Colonic mucosa (tissue), 4 donors: ENCODE measurements around the gene TOMM40L. TPM values are rescaled to one million over a fixed set of nuclear protein-coding genes. Genes with fewer than 3 reads are reported as not detected.
"Not testable (repeated sequence)": the region's sequence is repeated elsewhere in the genome, so short reads cannot be mapped to it uniquely, and the experiment has no call there.

Experiments
- DNase-seq: peaks from one replicate; pipeline ENCODE4 v3.0.0-alpha.2; 2020
- H3K27ac ChIP-seq: fragments of 200-600 bp; one replicate; pipeline ENCODE4 v1.8.0; 2021
- H3K27me3 ChIP-seq: fragments of 200-600 bp; one replicate; pipeline ENCODE4 v1.8.0; 2021
- H3K36me3 ChIP-seq: fragments of 200-600 bp; one replicate; pipeline ENCODE4 v1.8.0; 2021
- H3K4me1 ChIP-seq: fragments of 200-600 bp; one replicate; pipeline ENCODE4 v1.8.0; 2021; ENCODE audit warnings: mild to moderate bottlenecking
- H3K4me3 ChIP-seq: fragments of 200-600 bp; one replicate; pipeline ENCODE4 v1.8.0; 2021
- H3K9ac ChIP-seq, 2 donors: one replicate each; pipeline ENCODE4 v1.7.0; 2013; ENCODE audit warnings: control low read depth in 2 of 2, low read depth in 2 of 2, low read length in 2 of 2
- H3K9me3 ChIP-seq: fragments of 200-600 bp; one replicate; pipeline ENCODE4 v1.8.0; 2021
- intact Hi-C: fragments of 100-400 bp; cut with DNase I; formaldehyde crosslinking; loops from one replicate; pipeline ENCODE4 v1.14.1; 2022
- total RNA-seq, 2 donors: library from RNA; stranded (reverse); fragmentation: NEBNext Ultra II Directional in 1 of 2; extraction: Animal tissue kit (Norgen Biotek cat#: 25700) in 1 of 2; gene quantifications; one replicate each; pipeline ENCODE4 v1.2.1, GENCODE V29; 2021
- TF ChIP-seq, protein P1 (sequence below): fragments of 200-600 bp; IDR thresholded peaks from one replicate; pipeline ENCODE4 v1.8.0; 2022; ENCODE audit warnings: antibody characterized with exemption, mild to moderate bottlenecking
- donor health status: healthy.
- donor health status: DM: no; HTN: no; CAD: no.
- donor health status: DM: no; HTN: no; CAD: no.

TOMM40L gene
- total RNA-seq, 2 donors from 2014 or later: 16.6 to 23.1 TPM

DNA sequence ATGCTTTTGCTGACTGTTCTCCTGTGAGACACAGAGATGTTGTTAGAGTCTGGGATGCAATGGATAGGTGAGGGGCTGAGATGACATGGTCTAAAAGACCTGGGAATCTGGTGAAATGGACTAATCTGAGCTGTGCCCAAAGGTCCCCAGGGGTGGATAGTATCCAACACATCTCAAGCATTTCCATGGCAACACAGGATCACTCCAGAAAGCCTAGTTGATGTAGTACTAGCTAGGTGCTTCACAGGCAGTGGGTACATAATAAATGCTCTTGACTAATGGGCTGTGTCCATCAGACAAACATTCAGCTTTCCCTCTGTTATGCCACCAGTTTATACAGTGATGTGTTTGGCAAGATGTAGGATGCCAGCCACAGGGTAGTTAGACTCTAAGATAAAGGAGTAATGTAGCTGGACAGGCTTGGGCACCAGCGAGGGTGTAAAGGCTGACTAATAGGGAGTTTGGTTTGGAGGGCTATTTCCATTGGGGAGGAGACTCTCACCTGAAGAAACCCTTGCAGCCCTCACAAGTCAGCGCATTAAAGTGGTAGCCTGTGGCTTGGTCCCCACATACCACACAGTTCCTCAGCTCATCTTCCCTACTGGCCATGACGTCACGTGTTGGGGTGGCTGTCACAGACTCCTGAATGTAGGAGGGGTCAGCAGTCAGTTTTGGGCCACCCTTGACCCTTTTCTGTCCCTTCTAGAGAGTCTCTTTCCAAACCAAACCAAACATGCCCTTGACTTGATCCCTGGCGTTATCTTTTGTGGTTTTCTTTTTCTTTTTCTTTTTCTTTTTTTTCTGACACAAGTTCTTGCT, 10.3 kb downstream of the TOMM40L start:
- H3K36me3 ChIP-seq: no peaks in the 10 kb centered on the region

DNA sequence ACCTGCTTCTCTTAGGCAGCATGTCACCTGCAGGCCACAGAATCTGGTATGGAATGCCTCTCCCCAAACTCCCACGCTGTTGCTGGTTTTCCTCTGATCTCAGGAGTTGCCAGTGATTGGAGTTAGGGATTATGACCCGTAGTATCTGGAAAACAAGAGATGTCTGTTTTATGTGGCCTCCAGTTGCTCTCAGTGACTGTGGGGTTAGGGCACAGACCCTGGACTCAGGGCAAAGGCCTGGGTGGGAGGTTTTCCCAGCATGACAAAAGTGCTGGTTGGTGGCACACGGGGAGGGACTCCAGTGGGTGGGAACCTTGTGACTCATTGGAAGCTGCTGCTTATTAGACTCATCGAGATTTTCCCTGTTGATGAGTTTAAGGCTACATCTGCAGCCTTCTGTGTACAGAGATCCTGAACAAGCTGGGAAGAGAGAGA, 12.2 kb downstream of the TOMM40L start, which contains the start of gene NR1I3:
Gene NR1I3 (minus strand): TSS at position 165 of the 435 bp plus-strand sequence. CDS start 1,638 bp downstream, outside the sequence.
- H3K36me3 ChIP-seq: no peaks in the 10 kb centered on the region
- no peaks in the 10 kb centered on the region for H3K4me1 ChIP-seq
- H3K9ac ChIP-seq: no peak within 1 kb of the TSS
- no peak within 1 kb of the TSS for H3K4me3 ChIP-seq
- H3K27ac ChIP-seq: no peak within 1 kb of the TSS
- intact Hi-C loops: no loop called here
- H3K27me3 ChIP-seq: no peaks in the 10 kb centered on the region
- no peaks in the 10 kb centered on the region for H3K9me3 ChIP-seq
- TF ChIP-seq, protein P1, sequence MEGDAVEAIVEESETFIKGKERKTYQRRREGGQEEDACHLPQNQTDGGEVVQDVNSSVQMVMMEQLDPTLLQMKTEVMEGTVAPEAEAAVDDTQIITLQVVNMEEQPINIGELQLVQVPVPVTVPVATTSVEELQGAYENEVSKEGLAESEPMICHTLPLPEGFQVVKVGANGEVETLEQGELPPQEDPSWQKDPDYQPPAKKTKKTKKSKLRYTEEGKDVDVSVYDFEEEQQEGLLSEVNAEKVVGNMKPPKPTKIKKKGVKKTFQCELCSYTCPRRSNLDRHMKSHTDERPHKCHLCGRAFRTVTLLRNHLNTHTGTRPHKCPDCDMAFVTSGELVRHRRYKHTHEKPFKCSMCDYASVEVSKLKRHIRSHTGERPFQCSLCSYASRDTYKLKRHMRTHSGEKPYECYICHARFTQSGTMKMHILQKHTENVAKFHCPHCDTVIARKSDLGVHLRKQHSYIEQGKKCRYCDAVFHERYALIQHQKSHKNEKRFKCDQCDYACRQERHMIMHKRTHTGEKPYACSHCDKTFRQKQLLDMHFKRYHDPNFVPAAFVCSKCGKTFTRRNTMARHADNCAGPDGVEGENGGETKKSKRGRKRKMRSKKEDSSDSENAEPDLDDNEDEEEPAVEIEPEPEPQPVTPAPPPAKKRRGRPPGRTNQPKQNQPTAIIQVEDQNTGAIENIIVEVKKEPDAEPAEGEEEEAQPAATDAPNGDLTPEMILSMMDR: no peak
- DNase-seq: no peak

More for the DNA sequence above, 10.3 kb downstream of the TOMM40L start:
- no peak overlapping the region for H3K9ac ChIP-seq
- no peaks in the 10 kb centered on the region for H3K27me3 ChIP-seq
- no peak overlapping the region for H3K27ac ChIP-seq
- no peaks in the 10 kb centered on the region for H3K4me1 ChIP-seq
- H3K9me3 ChIP-seq: no peaks in the 10 kb centered on the region
- no peak for DNase-seq
- TF ChIP-seq, protein P1: no peak
- H3K4me3 ChIP-seq: no peak overlapping the region
- intact Hi-C loops: no loop called here

- H3K4me3 ChIP-seq: no peak overlapping the region
- H3K36me3 ChIP-seq: no peaks in the 10 kb centered on the region
- no peaks in the 10 kb centered on the region for H3K4me1 ChIP-seq
- H3K27me3 ChIP-seq: no peaks in the 10 kb centered on the region
- no peak overlapping the region for H3K9ac ChIP-seq
- intact Hi-C loops: no loop called here
- TF ChIP-seq, protein P1: no peak
- H3K9me3 ChIP-seq: no peaks in the 10 kb centered on the region
- no peak overlapping the region for H3K27ac ChIP-seq
- DNase-seq: no peak
Observed at GRCh38 chr1:161241682-161242081, 15.8 kb downstream of the TOMM40L start.

DNA sequence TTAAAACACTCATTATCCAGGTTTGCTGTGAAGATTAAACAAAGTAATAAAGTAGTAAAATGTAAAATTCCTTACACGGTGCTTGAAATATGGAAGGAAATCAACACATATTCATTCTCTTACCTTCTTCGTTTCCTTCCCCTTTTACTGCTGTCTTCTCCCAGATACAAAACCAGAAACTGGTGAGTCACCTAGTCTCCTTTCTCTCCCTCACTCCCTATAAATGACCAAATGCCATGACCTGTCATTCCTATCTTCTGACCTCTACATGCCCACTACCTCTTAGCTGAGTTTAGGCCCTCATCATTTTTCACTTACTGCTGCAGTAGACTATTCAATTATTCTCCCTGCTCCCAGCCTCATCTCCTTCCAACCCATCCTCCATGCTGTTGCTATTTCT, 16.5 kb downstream of the TOMM40L start:
- no peaks in the 10 kb centered on the region for H3K4me1 ChIP-seq
- H3K36me3 ChIP-seq: no peaks in the 10 kb centered on the region
- intact Hi-C loops: no loop called here
- H3K4me3 ChIP-seq: no peak overlapping the region
- H3K27ac ChIP-seq: no peak overlapping the region
- H3K27me3 ChIP-seq: no peaks in the 10 kb centered on the region
- TF ChIP-seq, protein P1: no peak
- DNase-seq: no peak
- no peaks in the 10 kb centered on the region for H3K9me3 ChIP-seq
- no peak overlapping the region for H3K9ac ChIP-seq

- H3K9ac ChIP-seq: no peak overlapping the region
- H3K27me3 ChIP-seq: no peaks in the 10 kb centered on the region
- H3K36me3 ChIP-seq: no peaks in the 10 kb centered on the region
- no peak for DNase-seq
- intact Hi-C loops: no loop called here
- TF ChIP-seq, protein P1: no peak
- H3K27ac ChIP-seq: no peak overlapping the region
- H3K4me3 ChIP-seq: no peak overlapping the region
- no peaks in the 10 kb centered on the region for H3K9me3 ChIP-seq
- no peaks in the 10 kb centered on the region for H3K4me1 ChIP-seq
Observed at GRCh38 chr1:161244888-161245287, 19.0 kb downstream of the TOMM40L start.

DNA sequence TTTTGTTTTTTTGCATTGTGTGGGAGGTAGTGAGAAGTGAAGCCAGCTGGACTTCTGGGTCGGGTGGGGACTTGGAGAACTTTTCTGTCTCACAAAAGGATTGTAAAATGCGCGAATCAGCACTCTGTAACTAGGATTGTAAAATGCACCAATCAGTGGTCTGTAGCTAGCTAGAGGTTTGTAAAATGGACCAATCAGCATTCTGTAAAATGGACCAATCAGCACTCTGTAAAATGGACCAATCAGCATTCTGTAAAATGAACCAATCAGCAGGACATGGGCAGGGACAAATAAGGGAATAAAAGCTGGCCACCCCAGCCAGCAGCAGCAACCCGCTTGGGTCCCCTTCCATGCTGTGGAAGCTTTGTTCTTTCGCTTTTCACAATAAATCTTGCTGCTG, 24.2 kb downstream of the TOMM40L start:
- H3K36me3 ChIP-seq, H3K4me1 ChIP-seq, H3K4me3 ChIP-seq, DNase-seq, intact Hi-C loops, H3K27ac ChIP-seq, H3K9ac ChIP-seq, H3K27me3 ChIP-seq, H3K9me3 ChIP-seq: not testable (repeated sequence)
